Brain pericyte (primary cell): Measurements from ENCODE around the gene CDH4.

Source experiments
- DNase-seq: peaks from one replicate; pipeline ENCODE4 v3.0.0-alpha.2; 2012; ENCODE audit warnings: low read depth, low spot score

The CDH4 gene

DNA sequence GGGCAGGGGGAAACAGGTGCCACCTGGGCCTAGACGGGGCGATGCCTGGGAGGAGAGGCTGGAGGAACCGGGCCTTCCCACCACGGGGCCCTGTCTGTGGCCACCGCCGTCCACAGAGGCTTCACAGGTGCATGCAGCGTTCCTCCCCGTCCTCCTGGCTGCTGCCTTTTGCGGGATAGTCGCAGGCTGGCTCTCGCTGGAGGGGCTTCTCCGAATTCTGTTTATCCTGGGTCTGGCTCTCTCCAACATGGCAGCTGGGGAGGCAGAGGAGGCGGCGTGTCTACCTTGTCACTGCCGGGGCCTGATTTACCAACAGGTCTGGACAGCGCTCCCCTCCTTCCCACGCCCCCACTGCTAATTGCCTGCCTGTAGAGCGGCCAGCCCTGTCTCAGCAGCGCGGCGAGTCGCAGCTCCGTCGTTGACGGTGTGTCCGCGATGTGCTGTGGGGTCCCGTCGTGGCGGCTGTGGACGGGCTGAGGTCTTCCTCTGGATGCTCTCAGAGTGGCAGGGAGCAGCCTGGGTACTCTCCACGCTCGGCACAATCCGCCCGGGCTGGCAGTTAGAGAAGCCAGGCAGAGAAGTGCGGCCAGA, 550.8 kb downstream of the CDH4 start:
- no peak for DNase-seq

DNA sequence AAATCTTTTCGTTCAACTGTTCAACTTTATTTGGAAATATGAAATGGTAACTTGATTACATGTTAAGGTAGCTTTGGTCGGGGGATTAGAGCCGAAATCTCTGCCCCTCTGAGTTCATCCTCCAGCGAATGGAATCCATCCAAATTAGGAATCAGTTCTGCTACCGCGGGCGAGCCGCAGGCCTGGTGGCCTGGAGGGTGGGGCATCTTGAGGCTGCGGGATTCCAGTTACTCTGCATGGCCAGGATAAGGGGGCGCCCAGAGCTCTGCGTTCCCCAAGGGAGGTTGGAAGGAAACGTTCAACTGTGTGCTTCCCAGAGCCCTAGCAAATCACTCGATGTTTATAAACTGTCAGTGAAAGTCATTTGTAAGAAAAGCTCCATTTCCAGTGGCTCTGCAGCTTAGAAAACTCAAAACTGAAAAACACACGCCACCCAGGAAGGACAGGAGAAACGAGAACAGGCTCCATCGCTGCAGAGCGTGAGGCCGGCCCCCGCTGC, 551.4 kb downstream of the CDH4 start:
- DNase-seq: no peak

DNA sequence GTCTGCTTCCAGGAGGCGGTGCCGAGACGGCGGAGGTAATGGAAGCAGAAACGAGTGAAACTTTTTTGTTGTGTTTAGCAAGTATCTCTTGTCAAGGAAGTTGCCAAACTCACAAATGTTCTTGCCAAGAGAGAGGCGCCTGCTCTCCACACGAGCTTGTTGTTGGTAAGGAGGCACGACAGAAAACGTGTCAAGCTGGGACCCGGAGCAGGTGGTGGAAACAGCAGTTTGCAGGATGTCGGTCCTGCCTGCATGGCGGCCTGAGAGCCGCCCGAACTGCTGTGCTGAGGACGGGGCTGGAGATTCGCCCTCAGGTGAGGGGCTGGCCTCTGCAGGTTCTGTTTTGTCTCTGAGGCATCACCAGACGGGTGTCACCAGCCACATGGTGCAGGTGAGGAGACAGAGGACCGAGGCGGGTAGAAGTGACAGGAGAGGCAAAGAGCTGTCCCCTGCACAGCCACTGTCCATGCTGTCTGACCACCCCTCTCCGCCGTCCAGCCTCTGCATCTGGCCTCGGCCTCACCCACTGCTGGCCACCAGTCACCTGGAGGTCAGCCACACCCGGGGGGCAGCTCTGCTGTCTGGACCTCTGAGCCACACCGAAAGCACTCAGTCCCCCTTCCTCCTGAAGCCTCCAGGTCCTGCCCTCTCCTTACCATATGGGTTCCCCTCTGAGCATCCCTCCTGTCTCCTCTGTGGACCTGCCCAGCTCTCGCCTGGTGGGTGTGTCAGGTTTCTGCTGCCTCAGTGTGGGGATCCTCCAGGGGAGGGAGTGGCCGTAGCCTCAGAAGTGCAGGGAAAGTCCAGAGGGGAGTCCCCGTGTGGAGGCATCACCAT, 552.1 kb downstream of the CDH4 start:
- DNase-seq: no peak

DNA sequence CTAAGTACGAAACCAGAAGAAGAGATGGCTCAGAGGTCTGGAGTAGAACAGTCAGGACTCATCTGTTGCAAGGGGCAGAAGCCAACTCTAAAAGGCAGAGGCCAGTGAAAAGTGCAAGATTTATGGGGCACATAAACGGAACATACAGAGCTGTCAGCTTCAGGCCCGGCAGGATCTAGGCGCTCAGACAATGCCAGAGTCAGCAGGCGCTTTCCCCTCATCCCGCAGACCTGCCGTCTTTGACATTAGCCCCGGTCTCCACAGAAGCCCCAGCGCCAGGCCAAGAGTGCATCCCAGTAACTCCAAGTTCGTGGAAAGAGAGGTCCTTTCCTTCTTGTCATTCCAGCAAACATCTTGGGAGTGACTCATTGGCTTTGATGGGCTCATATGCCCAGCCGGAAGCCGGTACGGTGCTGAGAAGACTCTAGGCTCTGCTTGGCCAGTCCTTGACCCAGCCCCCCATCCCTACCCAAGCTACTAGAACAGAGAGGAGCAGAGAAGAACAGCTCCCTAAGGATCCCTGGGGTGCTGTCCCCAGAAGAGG, 552.8 kb downstream of the CDH4 start:
- DNase-seq: no peak

DNA sequence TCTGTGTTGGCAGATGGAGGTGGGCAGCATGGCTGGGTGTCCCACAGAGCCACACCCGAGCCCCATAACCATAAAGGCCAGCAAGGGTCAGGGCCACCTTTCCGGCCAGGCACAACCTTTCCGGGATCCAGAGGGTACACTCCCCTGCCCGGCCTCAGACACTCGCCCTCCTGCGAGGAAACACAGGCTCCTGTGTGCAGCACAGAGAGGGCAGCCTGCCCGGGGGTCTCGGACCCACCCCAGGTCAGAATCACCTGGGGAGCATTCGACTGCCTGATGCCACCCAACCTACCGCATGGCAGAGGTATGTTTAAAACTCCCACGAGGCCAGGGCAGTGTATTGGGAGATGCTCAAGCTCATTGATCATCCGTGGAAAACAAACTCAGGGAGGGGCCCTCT, 553.3 kb downstream of the CDH4 start:
- DNase-seq: no peak

DNA sequence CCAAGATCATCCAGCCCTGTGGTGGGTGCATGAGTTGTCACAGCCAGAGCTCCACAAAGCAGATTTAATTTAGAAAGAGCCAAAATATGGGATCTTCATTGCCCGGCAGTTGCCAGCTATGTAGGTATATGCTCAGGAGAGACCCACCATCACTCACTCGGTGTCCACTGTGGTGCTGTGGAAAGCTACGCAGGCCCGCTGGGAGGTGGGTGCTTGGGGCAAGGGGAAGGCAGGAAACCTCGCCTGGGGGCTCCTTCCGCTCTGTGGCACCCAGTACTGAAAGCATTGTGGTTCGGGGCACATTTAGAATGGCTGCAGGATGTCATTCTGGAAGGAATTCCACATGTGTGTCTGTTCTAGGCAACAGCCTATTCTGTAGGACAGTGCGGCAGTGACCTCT, 553.7 kb downstream of the CDH4 start:
- no peak for DNase-seq

DNA sequence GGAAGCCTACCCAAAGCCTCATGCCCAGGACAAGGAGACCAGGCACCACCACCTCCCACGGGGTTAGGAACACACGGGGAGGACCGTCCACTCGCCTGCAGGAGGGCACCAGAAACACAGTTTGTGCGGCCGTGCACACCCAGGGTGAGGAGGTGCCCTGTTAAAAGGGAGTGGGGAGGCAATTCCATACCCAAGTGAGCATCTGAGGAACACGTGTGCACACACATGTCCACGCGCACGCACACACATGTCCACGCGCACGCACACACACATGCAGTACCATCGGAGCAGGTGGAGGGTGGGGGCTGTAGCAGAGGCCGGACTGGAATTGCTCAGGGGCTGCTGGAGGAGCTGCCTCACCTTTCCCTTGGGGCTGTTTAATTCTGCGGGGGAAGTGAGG, 554.3 kb downstream of the CDH4 start:
- DNase-seq: no peak

DNA sequence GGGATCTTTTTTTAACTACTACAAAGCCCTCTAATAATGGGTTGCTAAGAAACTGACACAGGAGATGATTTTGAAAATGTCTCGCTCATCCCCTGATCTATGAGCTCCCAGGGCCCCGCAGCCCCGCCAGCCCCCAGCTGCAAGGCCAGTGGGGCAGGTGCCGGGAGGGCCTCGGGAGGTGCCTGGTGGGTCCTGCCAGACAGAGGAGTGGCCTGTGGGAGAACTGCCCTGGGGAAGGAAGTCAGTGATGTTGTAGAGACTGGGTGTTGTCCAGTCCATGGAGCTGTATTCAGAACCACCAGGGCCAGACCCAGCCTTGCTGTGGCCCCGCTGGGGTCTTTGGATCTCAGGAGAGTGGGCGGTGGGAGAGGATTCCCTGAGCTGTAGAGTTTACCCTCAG, 554.9 kb downstream of the CDH4 start:
- DNase-seq: no peak

DNA sequence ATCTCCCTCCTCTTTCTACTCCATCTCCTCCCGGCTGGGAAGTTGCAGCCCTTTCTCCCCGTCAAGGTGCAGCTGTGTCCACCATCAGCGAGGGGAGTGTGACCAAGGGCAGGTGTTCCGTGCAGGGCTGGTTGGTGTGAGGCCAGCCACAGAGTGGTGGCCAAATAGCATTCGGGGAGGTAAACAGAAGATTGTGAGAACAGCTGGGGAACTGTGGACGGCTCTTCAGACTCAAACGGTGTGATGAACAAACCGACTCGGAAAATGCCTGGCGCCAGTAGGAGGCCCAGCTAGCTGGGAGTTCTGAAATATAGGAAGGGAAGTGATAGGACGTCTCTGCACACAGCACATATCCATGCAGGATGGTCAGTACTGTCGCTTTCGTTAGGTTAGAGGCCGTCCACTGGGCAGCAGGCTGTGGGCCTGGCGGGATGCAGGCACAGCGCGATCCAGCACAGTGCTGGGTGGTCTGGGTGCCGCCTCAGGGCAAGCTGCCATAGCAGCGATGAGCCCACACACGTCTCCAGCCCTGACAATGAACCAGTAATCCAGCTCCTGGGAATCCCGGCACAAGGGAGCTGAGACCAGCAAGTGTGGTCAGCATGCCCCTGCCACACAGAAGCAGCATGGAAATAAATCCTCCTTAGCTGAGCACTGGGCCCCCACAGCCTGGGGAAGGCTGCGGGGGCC, 555.6 kb downstream of the CDH4 start:
- no peak for DNase-seq

DNA sequence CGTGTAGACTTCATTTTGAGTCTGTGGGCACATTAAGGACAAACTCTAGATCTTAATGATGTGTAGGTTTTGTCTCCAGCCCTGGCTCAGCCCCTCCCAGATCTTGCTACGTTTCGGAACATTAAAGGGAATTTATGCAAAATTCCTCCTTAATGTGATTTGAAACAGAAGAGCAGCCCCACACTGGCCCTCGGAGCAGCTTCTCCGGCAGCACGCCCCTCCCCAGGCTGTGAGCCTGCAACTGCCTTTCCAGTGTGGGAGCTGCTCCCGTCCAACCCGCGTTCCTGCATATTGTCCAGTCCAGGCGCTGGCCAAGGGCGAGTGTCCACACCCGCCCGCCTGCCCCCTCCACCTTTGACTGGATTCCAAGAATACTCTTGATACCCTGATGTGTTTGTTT, 556.4 kb downstream of the CDH4 start:
- DNase-seq: no peak

DNA sequence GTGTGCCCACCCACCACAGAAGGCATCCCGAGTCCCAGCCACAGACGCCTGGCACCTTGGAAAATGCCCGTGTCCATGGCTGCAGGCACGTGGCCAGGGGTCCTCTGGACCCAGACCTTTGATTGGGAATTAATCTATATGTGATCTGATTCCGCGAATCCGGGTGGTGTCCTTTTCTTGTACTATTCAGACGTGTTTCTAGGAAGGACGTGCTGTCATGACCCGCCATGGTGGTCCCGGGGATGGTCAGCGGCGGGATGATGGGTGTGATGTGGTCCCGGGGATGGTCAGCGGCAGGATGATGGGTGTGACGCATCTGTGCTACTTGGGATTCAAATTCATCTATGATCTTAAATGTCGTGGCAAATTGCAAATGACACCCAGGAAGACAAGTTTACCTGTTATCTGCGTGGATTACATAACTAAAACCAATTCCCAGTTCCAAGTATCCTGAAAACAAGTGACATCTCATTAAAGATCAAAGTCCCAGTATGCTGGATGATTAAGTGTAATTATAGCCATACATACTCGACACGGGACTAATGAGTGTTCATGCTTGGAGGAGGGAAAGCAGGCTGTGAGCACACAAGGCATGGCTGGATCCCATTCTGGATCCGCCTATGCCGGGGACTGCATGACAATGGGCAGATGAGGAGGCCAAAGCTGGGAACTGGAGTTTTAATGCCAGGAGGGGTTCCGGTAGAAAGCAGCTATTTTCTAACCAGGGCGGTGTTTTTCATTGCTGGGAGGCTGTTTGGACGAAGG, 557.1 kb downstream of the CDH4 start:
- DNase-seq: no peak

DNA sequence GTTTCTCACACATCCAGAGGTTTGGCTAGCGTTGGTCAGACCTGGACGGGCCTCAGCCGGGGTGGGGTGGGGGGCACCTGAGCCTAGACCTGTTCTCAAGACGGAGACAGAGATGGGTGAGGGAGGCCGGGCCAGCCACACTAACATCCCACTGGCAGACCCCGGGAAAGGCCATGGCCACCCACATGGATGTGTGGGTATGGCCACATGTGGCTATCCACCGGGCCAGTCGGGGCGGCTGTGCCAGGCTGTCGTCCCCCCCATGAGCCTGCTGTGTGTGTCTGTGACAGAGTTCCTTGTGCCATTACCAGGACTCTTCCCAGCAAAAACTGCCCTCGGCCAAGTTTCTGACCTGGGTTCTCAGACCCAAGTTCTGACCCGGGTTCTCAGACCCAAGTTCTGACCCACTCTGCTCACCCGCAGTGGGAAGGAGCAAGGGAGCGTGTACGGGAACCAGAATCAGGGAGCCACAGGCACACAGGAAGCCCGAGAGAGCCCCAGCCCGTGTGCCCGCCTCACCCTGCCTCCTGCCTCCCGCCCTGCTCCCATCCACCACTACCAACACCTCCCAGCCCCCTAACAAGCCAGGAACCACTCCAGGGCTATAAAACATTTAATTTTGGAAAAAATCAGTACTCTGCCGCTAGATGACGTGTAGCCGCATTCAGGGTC, 558.1 kb downstream of the CDH4 start:
- no peak for DNase-seq

DNA sequence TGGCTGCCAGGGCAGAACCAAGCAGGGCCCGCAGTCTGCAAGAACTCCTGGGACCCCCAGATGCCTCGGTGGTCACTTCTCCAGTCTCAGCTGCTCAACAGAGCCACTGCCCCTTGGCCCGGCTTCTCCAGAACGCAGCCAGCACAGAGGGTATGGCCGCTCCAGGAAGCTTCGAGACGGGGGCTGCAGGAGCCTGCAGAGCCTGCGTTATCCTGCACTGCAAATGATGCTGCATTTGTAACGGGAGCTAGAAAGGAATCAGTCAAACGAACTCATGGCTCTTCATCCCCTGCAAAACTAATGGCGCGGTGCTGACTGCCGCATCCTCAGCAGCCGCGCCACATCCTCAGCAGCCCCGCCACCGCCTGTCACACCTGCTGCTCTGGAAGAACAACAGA, 558.7 kb downstream of the CDH4 start:
- no peak for DNase-seq

DNA sequence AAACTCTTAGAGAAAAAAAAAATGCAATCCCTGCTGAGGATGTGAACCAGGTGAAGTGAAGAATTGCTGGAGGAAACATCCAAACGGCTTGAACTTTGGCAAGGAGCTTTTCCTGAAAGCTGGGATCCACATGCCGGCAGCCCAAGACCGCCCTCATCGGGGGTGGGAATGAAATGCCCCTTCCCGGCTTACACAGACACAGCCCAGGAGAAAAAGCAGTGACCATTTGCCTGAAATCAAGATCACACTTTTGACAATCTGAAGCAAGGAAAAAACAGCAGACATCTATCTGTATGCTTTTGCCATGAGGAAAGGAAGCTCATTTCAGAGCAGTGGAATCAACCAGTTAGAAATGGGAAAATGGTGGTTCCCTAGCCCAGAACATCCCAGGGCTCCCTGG, 559.1 kb downstream of the CDH4 start:
- no peak for DNase-seq

DNA sequence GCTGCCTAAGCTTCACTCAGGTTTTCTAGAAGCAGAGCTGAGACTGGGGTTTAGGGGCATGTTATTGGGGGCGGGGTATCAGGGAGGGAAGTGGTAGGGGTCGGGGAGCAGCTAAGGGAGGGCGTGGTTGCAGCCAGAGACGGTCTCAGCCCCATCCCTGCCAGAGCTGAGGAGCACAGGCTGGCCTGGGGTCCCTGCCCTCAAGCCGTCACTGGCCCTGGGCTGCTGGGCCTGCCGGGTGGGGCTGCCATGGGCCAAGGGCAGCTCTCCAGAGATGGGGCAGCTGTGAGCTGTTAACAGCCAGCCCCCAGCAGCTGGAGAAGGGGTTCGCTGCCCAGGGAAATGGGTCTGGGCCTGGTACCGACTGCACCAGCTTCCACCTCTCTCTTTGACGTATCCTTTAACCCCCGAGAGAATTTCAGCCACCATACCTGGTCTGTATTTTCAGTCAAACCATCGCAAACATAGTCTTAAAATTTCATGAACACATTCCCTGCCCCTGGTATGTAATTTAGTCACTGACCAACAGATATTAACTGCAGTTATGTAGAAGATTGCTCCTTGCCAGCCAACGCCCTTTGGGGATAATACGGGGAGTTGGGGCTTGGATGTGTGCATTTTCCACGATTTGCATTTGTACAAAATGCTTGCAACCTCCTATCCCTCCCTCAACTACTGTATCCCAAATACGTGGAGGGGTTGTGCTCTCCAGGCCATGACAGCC, 560.2 kb downstream of the CDH4 start:
- no peak for DNase-seq

DNA sequence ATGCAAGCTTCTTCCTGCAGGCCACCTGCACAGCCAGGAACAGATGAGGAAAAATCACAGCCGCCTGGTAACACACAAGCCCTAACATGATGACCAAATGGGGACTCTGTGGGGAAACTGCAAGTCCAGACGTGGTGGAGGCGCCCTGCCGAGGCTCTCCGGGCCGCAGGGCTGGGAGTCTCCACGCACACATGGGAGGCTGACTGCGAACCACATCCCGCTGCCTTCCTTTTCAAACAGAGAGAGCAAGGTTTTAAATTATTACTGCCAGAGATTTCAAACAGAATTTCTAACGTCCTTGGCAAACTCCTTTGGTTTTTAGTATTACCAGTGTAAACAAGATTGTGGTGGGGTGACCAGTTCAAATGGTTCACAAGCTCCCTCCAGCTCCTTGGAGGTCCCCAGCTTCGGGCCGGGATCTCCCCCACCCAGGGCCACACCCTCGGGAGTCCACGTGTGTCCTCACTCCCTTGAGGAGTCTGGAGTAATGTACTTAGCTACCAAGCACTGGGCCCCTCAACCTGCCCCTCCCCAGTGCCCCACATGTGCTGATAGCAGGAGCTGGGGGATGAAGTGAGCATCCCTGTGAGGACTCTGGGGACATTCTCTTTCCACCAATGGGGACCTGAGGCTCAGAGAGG, 560.9 kb downstream of the CDH4 start:
- DNase-seq: no peak

DNA sequence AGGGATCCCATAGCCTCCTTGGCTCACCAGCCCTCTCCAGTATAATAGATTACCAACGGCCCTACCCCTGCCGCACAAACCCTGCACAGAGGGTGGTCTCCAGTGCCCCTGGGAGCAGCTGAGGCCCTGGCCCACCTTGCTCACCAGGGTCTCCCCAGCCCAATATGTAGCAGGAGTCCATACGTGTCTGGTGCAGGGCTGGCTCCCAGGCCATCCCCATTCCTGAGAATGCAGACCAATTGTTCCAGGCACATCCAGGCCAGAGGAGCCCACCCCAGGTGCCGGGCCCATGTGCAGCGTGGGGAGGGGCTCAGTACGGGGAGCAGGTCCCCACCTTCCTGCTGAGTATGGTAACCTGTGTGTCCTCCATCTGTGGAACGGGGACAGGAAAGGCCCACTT, 561.7 kb downstream of the CDH4 start:
- no peak for DNase-seq

DNA sequence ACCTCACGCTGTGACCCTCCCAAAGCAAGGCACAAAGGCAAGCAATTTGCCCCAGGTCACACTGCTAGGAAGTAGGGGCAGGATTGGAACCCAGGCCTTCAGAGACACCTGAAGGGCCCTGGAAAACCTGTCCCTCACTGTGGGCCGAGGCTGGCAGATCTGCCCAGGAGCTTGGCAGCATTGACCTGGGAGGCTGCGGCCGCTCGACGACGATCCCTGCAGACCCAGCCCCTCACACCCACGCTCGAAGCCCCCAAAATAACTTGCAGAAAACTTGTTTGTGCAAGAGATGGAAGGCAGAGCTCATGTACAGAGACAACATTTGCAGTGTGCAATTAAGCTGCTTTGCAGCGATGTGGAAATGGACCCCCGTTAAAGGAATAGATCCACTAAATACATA, 562.2 kb downstream of the CDH4 start:
- no peak for DNase-seq

DNA sequence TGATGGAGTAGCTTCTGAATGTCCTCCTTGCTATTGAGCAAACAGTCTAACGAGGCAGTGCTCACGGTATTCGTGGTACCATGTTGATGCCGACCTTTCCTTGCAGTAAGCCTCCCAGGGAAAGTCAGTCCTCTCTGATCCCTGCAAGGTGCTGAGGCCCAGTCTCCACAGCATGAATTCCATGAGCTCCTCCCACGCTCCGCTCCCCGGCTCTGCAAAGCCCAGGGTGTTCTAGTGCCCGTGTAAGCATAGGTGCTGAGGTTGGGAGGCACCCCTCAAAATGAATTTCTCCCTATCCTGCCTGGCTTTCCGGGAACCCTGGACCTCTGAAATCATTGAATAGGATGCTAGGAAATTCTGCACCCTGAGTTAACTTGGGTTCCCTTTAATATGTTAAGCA, 562.7 kb downstream of the CDH4 start:
- no peak for DNase-seq

DNA sequence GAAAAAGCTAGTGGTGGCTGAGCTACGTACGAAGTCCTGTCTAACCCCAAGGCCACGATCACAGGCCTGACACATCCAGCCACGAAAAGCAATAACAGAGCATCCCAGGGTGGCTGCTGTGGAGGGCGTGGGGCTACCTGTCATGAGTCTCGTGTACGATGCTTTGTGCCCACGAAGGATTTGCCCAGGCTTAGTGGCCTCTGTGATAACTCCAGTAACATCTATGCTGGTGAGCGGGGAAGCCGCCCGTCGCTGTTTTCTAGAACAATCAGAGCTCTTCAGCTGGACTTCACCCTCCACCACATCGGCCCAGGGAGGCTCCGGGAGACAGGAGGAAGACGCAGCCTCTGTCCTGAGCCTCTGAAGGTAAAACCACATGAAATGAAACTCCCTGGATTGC, 563.1 kb downstream of the CDH4 start:
- no peak for DNase-seq
